ENCODE measurements around the gene MARVELD3.

- no peak for TF ChIP-seq CTCF (IDR thresholded peaks at IDR 0.05)
- no peak for TF ChIP-seq POLR2A (IDR thresholded peaks at IDR 0.05)
These were observed at the start of gene MARVELD3 for GRCh38 chr16:71626018-71626857.
